ENCODE results near the gene RNF141.

RNF141 gene

GRCh38 chr11:10478066-10478465, 62.9 kb downstream of the RNF141 start:
- DNase-seq, result no peak

- no peak for DNase-seq
Measured at GRCh38 chr11:10477690-10478046, 63.3 kb downstream of the RNF141 start.

- DNase-seq, result no peak
Measured at GRCh38 chr11:10476927-10477689, 63.9 kb downstream of the RNF141 start.

GRCh38 chr11:10476342-10476741, 64.6 kb downstream of the RNF141 start:
- DNase-seq, result no peak

- no peak for DNase-seq
Measured at GRCh38 chr11:10474551-10474950, 66.4 kb downstream of the RNF141 start.

- DNase-seq, result no peak
Measured at GRCh38 chr11:10473371-10473770, 67.6 kb downstream of the RNF141 start.

- DNase-seq, result no peak
Measured at GRCh38 chr11:10462746-10463300, 78.2 kb downstream of the RNF141 start.

Measured in activated naive CD4-positive, alpha-beta T cell (primary cell).